Lower lobe of right lung (tissue), 2 donors: Measurements from ENCODE around the gene MALRD1. TPM values are rescaled to one million over a fixed set of nuclear protein-coding genes. Genes with fewer than 3 reads are reported as not detected.

Experiments
- ATAC-seq, 2 donors: fragments of 200-7000 bp; cut with Tn5 transposase; one replicate each; pipeline ENCODE4 v1.9.1; 2020 to 2022; ENCODE audit warnings: mild to moderate bottlenecking in 2 of 2, moderate library complexity in 2 of 2
- DNase-seq: peaks from one replicate; pipeline ENCODE4 v3.0.0-alpha.2; 2020
- H3K27ac ChIP-seq: fragments of 200-600 bp; one replicate; pipeline ENCODE4 v1.8.0; 2022
- H3K27me3 ChIP-seq: fragments of 200-600 bp; one replicate; pipeline ENCODE4 v1.8.0; 2022; ENCODE audit warnings: low read depth
- H3K36me3 ChIP-seq: fragments of 200-600 bp; one replicate; pipeline ENCODE4 v1.8.0; 2022; ENCODE audit warnings: mild to moderate bottlenecking
- H3K4me1 ChIP-seq: fragments of 200-600 bp; one replicate; pipeline ENCODE4 v1.8.0; 2022
- H3K4me3 ChIP-seq: fragments of 200-600 bp; one replicate; pipeline ENCODE4 v1.8.0; 2022; ENCODE audit warnings: mild to moderate bottlenecking
- H3K9me3 ChIP-seq: fragments of 200-600 bp; one replicate; pipeline ENCODE4 v1.8.0; 2022
- intact Hi-C: fragments of 100-400 bp; cut with DNase I; formaldehyde crosslinking; loops from one replicate; pipeline ENCODE4 v1.11.0; 2022
- total RNA-seq: library from RNA; stranded (reverse); fragmentation: NEBNext Ultra II Directional; extraction: Animal tissue kit (Norgen Biotek cat#: 25700); gene quantifications from one replicate; pipeline ENCODE4 v1.2.1, GENCODE V29; 2021
- TF ChIP-seq, protein P1 (sequence below): fragments of 200-600 bp; IDR thresholded peaks from one replicate; pipeline ENCODE4 v1.8.0; 2022; ENCODE audit warnings: antibody characterized with exemption, mild to moderate bottlenecking
- donor health status: DM: no; HTN: yes; CAD: no; lungs with severe emphysema.

The MALRD1 gene
- total RNA-seq, 1 donor from 2014 or later: 6.0 TPM

GRCh38 chr10:19453967-19454366, 405.4 kb downstream of the MALRD1 start:
- H3K27me3 ChIP-seq: no peaks in the 10 kb centered on the region
- TF ChIP-seq, protein P1, sequence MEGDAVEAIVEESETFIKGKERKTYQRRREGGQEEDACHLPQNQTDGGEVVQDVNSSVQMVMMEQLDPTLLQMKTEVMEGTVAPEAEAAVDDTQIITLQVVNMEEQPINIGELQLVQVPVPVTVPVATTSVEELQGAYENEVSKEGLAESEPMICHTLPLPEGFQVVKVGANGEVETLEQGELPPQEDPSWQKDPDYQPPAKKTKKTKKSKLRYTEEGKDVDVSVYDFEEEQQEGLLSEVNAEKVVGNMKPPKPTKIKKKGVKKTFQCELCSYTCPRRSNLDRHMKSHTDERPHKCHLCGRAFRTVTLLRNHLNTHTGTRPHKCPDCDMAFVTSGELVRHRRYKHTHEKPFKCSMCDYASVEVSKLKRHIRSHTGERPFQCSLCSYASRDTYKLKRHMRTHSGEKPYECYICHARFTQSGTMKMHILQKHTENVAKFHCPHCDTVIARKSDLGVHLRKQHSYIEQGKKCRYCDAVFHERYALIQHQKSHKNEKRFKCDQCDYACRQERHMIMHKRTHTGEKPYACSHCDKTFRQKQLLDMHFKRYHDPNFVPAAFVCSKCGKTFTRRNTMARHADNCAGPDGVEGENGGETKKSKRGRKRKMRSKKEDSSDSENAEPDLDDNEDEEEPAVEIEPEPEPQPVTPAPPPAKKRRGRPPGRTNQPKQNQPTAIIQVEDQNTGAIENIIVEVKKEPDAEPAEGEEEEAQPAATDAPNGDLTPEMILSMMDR: no peak
- no peaks in the 10 kb centered on the region for H3K4me1 ChIP-seq
- intact Hi-C loops: no loop called here
- ATAC-seq (no peak), DNase-seq (no peak)
- no peak overlapping the region for H3K27ac ChIP-seq
- no peak overlapping the region for H3K4me3 ChIP-seq
- no peaks in the 10 kb centered on the region for H3K36me3 ChIP-seq
- H3K9me3 ChIP-seq: peaks cover 5% of the 10 kb centered on the region

GRCh38 chr10:19461588-19461987, 413.0 kb downstream of the MALRD1 start:
- TF ChIP-seq, protein P1: no peak
- no peak overlapping the region for H3K27ac ChIP-seq
- no peaks in the 10 kb centered on the region for H3K4me1 ChIP-seq
- H3K9me3 ChIP-seq: no peaks in the 10 kb centered on the region
- DNase-seq (no peak), ATAC-seq (no peak)
- H3K27me3 ChIP-seq: no peaks in the 10 kb centered on the region
- H3K4me3 ChIP-seq: no peak overlapping the region
- no peaks in the 10 kb centered on the region for H3K36me3 ChIP-seq
- intact Hi-C loops: no loop called here

GRCh38 chr10:19466709-19467108, 418.1 kb downstream of the MALRD1 start:
- H3K27ac ChIP-seq: no peak overlapping the region

DNA sequence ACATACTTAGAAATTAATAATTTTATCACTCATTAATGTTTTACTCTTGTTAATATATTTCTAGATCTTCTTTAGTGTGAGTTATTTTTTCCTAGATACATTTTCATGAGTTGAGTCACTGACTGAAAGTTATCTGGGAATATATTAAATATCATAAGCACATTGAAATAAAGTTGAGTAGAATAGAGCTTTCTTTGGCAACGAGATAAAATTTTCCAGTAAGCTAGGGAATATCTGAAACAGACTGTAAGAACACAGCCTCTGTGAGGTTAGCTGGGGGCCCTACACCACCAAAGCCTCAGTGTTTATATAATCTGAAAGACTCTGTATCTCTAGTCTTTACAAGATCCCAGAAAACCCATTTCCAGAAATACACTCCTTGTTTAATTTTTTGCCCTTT, 419.8 kb downstream of the MALRD1 start:
- Histone ChIP-seq H3K4me3 (no peak overlapping the region), H3K4me1 (no peaks in the 10 kb centered on the region), H3K27ac (no peak overlapping the region), H3K36me3 (no peaks in the 10 kb centered on the region), H3K9me3 (no peaks in the 10 kb centered on the region), H3K27me3 (no peaks in the 10 kb centered on the region)
- no peak for DNase-seq
- intact Hi-C loops: no loop called here
- no peak for ATAC-seq
- TF ChIP-seq, protein P1: no peak

More at GRCh38 chr10:19466709-19467108, 418.1 kb downstream of the MALRD1 start:
- H3K9me3 ChIP-seq: no peaks in the 10 kb centered on the region
- H3K4me3 ChIP-seq: no peak overlapping the region
- no peaks in the 10 kb centered on the region for H3K4me1 ChIP-seq
- ATAC-seq (no peak), DNase-seq (no peak)
- intact Hi-C loops: no loop called here
- no peaks in the 10 kb centered on the region for H3K27me3 ChIP-seq
- no peaks in the 10 kb centered on the region for H3K36me3 ChIP-seq
- TF ChIP-seq, protein P1: no peak

DNA sequence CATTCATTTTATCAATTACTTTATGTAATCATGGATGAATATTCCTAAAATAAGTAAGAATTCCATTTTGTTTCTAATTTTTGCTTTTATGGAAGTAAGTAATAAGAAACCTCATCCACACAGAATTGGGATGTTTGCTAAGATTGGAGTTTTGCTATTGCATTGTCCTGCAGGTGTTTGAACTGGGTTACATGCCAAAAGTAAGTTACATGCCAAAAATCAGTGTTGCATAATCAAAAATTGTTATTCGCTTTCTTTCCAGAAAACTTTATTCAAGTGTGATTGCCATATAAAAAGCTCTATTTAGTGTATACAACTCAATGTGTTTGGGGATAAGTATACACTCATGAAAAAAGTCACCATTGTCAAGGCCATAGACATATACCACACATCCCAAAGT, 420.9 kb downstream of the MALRD1 start:
- H3K27ac ChIP-seq: no peak overlapping the region
- intact Hi-C loops: no loop called here
- H3K36me3 ChIP-seq: no peaks in the 10 kb centered on the region
- no peaks in the 10 kb centered on the region for H3K4me1 ChIP-seq
- H3K27me3 ChIP-seq: no peaks in the 10 kb centered on the region
- H3K4me3 ChIP-seq: no peak overlapping the region
- ATAC-seq (no peak), DNase-seq (no peak)
- TF ChIP-seq, protein P1: no peak
- H3K9me3 ChIP-seq: no peaks in the 10 kb centered on the region

- ATAC-seq (no peak), DNase-seq (no peak)
- Histone ChIP-seq H3K27ac (no peak overlapping the region), H3K36me3 (no peaks in the 10 kb centered on the region), H3K27me3 (no peaks in the 10 kb centered on the region), H3K4me1 (no peaks in the 10 kb centered on the region), H3K9me3 (no peaks in the 10 kb centered on the region), H3K4me3 (no peak overlapping the region)
- TF ChIP-seq, protein P1: no peak
- intact Hi-C loops: no loop called here
These were observed 431.3 kb downstream of the MALRD1 start for GRCh38 chr10:19479854-19480253.
